Measurements from ENCODE around the gene KSR1.

DNA sequence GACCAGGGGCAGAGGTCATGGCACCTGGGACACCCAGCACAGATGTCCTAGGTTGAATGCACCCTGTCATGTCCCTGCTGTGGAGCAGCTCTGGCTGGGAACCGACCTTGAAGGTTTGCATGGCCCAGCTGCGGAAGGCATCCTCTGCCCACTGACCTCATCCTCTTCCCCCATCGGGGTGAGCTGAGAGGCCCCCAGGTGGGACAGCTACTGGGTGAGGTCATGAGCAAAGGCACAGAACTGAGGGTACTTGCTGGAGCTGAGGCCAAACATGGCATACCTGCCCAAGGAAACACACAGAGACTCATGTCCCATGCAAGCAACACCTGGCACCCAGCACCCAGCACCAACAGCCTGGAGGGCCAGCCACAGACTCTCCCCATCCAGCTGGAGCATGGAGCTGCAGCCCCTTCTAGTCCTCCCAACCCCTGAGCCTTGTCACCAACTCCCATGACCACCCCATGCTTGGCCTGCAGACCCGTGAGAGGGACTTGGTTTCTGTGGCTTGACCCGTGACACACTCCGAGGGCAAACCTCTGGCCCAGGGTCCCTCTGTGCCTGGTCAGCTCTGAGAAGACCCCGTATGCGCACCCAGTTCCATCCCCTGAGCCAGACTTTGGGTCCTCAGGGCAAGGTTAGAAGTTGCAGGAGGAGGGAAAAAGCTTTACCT lies 207.8 kb downstream of the KSR1 start:
- TF ChIP-seq CTCF (IDR thresholded peaks at IDR 0.05; ENCODE audit: low read depth, low read length): no peak
- TF ChIP-seq EZH2phosphoT487 (IDR thresholded peaks at IDR 0.05; ENCODE audit: low read depth): no peak

Measured in OCI-LY3 (cell line).